ENCODE measurements around the gene NCAPG2. TPM values are rescaled to one million over a fixed set of nuclear protein-coding genes. Genes with fewer than 3 reads are reported as not detected.

Gene NCAPG2
- polyA plus RNA-seq, 1 of the 3 experiments (the other 2 are of a cell fraction) = 25.0 TPM

DNA sequence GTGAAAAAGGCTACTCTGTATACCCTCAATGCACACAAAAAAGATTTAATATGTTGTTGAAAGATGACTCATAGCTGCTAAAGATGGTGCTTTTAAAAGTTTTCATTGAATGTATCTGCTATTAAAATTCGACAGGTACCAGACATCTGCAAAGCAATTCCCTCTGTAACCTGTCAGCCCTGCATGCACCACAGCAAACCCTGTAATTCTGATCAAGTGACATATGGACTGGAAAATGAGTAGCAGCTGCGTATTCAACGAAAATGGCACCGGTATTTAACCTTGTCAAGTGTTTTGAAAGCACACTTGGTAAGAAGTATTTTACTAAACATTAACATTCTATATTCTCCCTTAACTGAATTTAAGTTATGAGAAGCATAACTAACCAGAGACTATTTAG, 58.8 kb downstream of the NCAPG2 start:
- Histone ChIP-seq H3K9ac (no peak overlapping the region), H3K9me3 (no peaks in the 10 kb centered on the region), H3F3A (replicated peaks; ENCODE audit: insufficient read depth) (peaks cover 25% of the 10 kb centered on the region), H3K9me2 (no peaks in the 10 kb centered on the region), H3K27me3 (ENCODE audit: insufficient read depth) (no peaks in the 10 kb centered on the region), H3K4me3 (ENCODE audit: low read depth in 2 of 2, low read length in 1 of 2) (no peak overlapping the region), H4K20me1 (ENCODE audit: insufficient read depth) (peaks cover 5% of the 10 kb centered on the region; the same call in 1 of the 2 replicates), H3K4me2 (no peak overlapping the region), H3K79me2 (ENCODE audit: insufficient read depth) (peaks cover 23% of the 10 kb centered on the region; the same call in 1 of the 2 replicates), H3K36me3 (replicated peaks in 1 of 2; ENCODE audit: control insufficient read depth in 1 of 2, insufficient read depth in 2 of 2, low read length in 1 of 2) (peaks cover 33 to 43% of the 10 kb centered on the region in 2 experiments), H3K27ac (ENCODE audit: low read depth in 2 of 2, low read length in 1 of 2) (no peak overlapping the region), H2AFZ (ENCODE audit: low read depth) (no peak overlapping the region), H3K4me1 (ENCODE audit: control insufficient read depth in 1 of 2, insufficient read depth in 2 of 2, low read depth in 1 of 2, low read length in 1 of 2) (peaks cover 7 to 10% of the 10 kb centered on the region in 2 experiments; a peak in 3 of 4 replicates)
- 87% methylated on average over 4 of the region's 4 CpGs for WGBS (ENCODE audit: low lambda C conversion rate)
- no peak for DNase-seq
- TF ChIP-seq JUND (IDR thresholded peaks at IDR 0.05) = 0 out of 2 replicates have a peak, but pooled peaks have one; percentile 20
- TF ChIP-seq TCF12 (IDR thresholded peaks at IDR 0.05) = 0 out of 2 replicates have a peak, but pooled peaks have one; percentile 32
- no peak for TF ChIP-seq ELF1 (IDR thresholded peaks at IDR 0.05)
- TF ChIP-seq, protein P1, sequence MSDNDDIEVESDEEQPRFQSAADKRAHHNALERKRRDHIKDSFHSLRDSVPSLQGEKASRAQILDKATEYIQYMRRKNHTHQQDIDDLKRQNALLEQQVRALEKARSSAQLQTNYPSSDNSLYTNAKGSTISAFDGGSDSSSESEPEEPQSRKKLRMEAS (IDR thresholded peaks at IDR 0.05; ENCODE audit: low read depth) = no peak
- TF ChIP-seq, protein P2, sequence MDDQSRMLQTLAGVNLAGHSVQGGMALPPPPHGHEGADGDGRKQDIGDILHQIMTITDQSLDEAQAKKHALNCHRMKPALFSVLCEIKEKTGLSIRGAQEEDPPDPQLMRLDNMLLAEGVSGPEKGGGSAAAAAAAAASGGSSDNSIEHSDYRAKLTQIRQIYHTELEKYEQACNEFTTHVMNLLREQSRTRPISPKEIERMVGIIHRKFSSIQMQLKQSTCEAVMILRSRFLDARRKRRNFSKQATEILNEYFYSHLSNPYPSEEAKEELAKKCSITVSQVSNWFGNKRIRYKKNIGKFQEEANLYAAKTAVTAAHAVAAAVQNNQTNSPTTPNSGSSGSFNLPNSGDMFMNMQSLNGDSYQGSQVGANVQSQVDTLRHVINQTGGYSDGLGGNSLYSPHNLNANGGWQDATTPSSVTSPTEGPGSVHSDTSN (IDR thresholded peaks at IDR 0.05) = 0 out of 2 replicates have a peak, but pooled peaks have one; percentile 4
- ChIA-PET POLR2A (no interaction called here), CTCF (interaction anchor here (1.1 to 2.6 kb wide), 9 partner anchors 12 to 148 kb away, joined by 3 to 15 read pairs (median 4); no protein-coding TSS in a partner anchor)

DNA sequence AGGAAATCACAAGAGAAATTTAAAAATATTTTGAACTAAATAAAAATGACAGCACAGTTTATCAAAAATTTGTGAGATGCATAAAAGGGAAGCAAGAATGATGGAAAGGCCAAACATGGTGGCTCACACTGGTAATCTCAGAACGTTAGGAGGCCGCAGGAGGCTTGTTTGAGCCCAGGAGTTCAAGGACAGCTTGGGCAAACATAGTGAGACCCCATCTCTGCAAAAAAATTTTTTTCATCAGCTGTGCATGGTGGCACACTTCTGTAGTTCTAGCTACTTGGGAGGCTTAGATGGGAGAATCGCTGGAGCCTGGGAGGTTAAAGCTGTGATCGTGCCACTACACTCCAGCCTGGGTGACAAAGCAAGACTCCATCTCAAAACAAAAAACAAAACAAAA, 62.5 kb downstream of the NCAPG2 start:
- Histone ChIP-seq H3K4me3 (ENCODE audit: low read depth in 2 of 2, low read length in 1 of 2) (no peak overlapping the region), H3K27me3 (ENCODE audit: insufficient read depth) (no peaks in the 10 kb centered on the region), H3K9me3 (no peaks in the 10 kb centered on the region), H3K27ac (ENCODE audit: low read depth in 2 of 2, low read length in 1 of 2) (no peak overlapping the region), H3F3A (replicated peaks; ENCODE audit: insufficient read depth) (no peaks in the 10 kb centered on the region), H3K79me2 (ENCODE audit: insufficient read depth) (peaks cover 16% of the 10 kb centered on the region; the same call in 1 of the 2 replicates), H3K9ac (no peak overlapping the region), H2AFZ (ENCODE audit: low read depth) (no peak overlapping the region; the same call in 1 of the 2 replicates), H3K9me2 (no peaks in the 10 kb centered on the region), H4K20me1 (ENCODE audit: insufficient read depth) (no peaks in the 10 kb centered on the region), H3K36me3 (replicated peaks in 1 of 2; ENCODE audit: control insufficient read depth in 1 of 2, insufficient read depth in 2 of 2, low read length in 1 of 2) (peaks cover 29 to 69% of the 10 kb centered on the region in 2 experiments), H3K4me1 (ENCODE audit: control insufficient read depth in 1 of 2, insufficient read depth in 2 of 2, low read depth in 1 of 2, low read length in 1 of 2) (peaks cover 0 to under 1% of the 10 kb centered on the region in 2 experiments; a peak in 1 of 4 replicates), H3K4me2 (no peak overlapping the region)
- no peak for DNase-seq
- TF ChIP-seq MEF2A (IDR thresholded peaks at IDR 0.05; ENCODE audit: borderline replicate concordance, low read depth) = no peak
- no peak for TF ChIP-seq FOSL2 (IDR thresholded peaks at IDR 0.05; ENCODE audit: borderline replicate concordance, low read depth)
- no peak for TF ChIP-seq CHD2 (IDR thresholded peaks at IDR 0.05; ENCODE audit: low read length, partially characterized antibody)
- TF ChIP-seq TCF12 (IDR thresholded peaks at IDR 0.05) = no peak
- TF ChIP-seq, protein P3, sequence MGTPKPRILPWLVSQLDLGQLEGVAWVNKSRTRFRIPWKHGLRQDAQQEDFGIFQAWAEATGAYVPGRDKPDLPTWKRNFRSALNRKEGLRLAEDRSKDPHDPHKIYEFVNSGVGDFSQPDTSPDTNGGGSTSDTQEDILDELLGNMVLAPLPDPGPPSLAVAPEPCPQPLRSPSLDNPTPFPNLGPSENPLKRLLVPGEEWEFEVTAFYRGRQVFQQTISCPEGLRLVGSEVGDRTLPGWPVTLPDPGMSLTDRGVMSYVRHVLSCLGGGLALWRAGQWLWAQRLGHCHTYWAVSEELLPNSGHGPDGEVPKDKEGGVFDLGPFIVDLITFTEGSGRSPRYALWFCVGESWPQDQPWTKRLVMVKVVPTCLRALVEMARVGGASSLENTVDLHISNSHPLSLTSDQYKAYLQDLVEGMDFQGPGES (IDR thresholded peaks at IDR 0.05; ENCODE audit: low read depth, low read length) = no peak
- TF ChIP-seq POLR2AphosphoS5 (IDR thresholded peaks at IDR 0.05; ENCODE audit: low read depth, low read length) = no peak
- no peak for TF ChIP-seq RCOR1 (IDR thresholded peaks at IDR 0.05; ENCODE audit: low read length)
- no peak for TF ChIP-seq NRF1 (IDR thresholded peaks at IDR 0.05; ENCODE audit: low read depth, low read length)
- TF ChIP-seq TAF1 (IDR thresholded peaks at IDR 0.05; ENCODE audit: borderline replicate concordance, low read depth, low read length) = no peak
- no peak for TF ChIP-seq FOXM1 (IDR thresholded peaks at IDR 0.05; ENCODE audit: low read depth)
- no peak for TF ChIP-seq SMC3 (IDR thresholded peaks at IDR 0.05; ENCODE audit: low read depth, low read length)
- CTCF ChIA-PET = interaction anchor here (0.7 to 2.8 kb wide), 3 partner anchors 11 to 147 kb away, joined by 3 to 10 read pairs (median 3); no protein-coding TSS in a partner anchor
- WGBS (ENCODE audit: low lambda C conversion rate) = 97% methylated on average over 4 of the region's 4 CpGs
- POLR2A ChIA-PET = no interaction called here

All from SK-N-SH (cell line).